ENCODE measurements around the gene RAB9B.
"Not testable (repeated sequence)": the region's sequence is repeated elsewhere in the genome, so short reads cannot be mapped to it uniquely, and the experiment has no call there.

The RAB9B gene, protein sequence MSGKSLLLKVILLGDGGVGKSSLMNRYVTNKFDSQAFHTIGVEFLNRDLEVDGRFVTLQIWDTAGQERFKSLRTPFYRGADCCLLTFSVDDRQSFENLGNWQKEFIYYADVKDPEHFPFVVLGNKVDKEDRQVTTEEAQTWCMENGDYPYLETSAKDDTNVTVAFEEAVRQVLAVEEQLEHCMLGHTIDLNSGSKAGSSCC

DNA sequence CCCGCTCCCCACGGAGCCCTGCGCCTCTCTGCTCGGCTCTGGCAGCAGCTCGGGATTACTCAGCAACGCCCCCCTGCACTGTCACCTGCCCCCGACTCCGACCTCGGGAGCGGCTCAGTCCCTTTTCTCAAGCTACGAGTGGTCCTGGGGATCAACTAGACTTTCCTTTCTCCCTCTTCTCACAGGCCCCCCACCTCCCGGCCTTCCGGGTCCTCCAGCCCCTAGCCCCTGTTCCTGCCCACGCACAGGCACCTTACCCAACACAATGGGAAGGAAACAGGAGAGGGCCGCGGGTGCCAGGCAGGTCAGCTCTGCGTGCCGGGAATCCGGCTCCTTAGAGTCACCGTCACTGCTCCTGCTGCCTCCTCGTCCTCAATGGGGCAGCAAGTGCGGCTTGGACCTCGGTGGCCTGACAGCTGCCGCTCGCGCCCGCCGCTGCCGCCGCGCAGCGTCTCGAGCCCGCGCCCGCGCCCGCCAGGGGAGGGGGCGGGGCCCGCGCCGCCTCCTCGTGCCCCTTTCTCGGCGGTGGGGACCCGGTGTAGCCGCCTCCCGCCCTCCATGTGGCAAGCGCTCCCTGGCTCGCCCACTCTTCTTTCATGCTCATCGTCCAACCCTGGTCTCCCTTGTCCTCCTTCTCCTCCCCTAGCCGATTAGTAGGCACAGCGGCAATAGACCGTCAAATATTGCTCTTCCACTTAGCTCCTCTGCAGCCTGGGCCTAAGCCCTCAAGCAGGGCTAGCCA lies at the start of gene RAB9B:
TSS of gene RAB9B (minus strand) at position 455 of the 742 bp plus-strand sequence. CDS start 6,473 bp downstream, outside the sequence.
- peak; percentile 37 for DNase-seq (ENCODE audit: low read depth)

DNA sequence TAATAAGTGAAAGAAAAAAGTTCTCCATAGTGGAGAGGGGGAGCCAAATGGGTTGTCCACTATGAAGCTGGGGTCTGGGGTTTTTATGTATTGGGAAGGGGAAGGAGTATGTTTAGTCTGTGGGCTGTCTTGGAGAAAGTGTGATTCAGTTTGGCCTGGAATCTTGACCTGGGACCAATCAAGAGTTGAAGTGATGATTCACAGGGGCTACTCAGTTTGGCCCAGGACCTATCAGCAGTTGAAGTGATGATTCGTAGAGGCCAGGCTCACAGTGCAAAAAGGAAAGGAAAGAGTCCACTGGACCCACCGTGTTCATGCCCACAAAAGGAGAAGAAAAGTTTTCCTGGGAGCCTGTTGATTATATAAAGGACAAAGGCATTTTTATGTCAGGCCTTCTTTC lies 47.3 kb upstream of the RAB9B start:
- peak; percentile 15 for DNase-seq (ENCODE audit: low read depth)

DNA sequence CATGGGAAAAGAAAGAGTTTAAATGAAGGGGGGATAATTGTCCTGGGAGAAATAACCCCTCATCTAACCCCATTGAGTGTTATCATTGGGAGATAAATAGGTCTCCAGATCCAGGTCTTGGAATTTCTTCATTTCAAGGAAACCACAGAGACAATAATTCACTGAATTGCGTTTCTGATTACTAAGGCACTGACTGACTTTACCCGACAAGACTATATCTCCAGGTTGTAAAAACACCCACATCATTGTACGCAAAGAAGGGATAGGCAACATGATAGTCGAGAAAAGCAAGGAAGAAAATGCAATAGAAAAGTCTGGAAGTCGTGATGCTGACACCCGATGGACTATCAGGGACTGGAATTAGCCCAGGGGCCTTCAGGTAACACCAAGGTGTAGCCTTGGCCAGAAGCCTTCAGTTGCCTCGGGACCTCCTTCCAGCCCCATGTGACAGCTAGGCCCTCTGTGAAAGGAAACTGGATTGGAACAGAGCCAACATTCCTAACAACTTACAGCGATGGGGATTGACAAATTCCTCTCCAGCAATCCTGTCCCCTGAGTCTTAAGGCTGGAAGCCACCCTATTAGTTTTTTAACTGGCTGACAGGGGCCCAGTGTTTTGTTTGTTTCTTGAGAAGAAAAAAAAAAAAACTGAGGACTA lies 46.5 kb upstream of the RAB9B start:
- peak; percentile 54 for DNase-seq (ENCODE audit: low read depth)

DNA sequence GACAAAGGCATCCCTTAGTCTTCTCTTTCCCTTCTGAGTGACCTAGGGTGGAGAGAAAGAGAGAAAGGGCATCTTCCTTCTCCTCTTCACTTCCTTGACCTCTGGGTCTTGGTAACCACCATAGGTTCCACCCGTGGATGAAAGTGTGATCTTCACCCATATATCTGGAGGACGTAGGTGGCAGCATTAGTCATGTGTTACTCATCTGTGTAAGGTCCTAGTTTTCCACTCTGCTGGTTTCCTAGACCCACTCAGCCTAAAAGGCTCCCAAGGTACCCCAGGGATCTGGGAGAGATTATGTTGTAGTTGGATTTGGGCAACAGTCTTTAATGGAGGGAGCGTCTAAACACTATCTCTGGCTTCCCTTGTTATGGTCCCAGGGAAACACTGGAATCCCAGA lies 45.5 kb upstream of the RAB9B start:
- no peak for DNase-seq (ENCODE audit: low read depth)

DNA sequence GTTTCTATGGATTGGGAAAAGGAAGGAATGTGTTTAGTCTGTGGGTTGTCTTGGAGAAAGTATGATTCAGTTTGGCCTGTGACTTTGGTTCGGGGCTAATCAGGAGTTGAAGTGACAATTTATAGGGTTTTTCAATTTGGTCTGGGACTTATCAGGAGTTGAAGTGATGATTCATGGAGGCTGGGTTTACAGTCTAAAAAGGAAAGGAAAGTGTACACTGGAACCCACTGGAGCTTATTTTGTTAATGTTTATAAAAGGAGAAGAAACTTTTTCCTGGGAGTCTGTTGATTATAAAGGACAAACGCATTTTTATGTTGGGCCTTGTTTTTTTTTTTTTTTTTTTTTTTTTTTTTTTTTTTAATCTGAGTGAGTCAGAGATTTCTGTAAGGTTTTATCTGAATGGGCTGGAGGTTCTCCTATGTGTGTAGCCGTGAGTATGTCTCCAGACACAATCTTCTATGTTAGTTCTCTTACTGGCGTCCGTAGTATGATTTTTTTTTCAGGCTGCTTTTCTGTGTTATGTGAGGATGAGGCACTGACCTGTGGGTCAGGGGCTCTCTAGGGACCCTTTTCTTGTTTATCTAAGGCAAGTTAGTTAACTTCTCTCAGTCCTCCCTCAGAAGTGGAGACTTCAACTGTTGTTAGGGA lies 33.0 kb upstream of the RAB9B start:
- peak; percentile 11 for DNase-seq (ENCODE audit: low read depth)

DNA sequence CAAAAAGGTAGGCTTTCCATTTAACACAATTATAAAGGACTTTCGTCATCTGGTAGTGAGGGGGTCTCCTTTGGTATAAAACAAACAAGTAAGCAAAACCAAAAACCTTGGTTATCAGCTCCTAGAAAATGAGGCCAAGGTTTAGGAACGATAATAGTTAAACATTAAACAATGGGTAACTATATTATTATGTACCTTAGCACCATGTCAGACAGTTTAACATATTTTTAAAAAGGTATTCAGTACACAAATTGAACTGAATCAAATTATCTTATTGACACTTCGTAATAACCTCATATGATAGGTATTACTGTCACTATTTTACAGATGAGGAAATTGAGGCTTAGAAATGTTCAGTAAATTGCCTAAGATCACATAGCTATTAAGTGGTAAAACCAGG lies 32.1 kb upstream of the RAB9B start:
- no peak for DNase-seq (ENCODE audit: low read depth)

DNA sequence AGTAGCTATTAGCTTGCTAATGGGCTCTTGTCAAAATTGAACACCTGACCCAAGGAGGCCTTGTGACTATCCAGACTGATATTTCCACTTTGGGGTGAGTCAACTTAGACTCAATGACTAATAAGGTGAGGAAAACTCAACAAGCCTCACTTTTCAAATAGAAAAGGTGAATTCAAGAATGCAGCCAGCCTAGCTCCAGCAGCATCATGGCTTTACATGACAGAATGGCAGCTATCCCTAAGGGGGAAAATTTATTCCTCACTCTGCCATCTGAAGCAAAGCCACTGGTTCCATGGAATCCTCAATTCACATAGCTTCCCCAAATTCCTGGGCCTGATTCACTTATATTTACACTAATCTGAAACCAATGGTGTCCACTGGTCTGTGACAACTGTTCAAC lies 29.1 kb upstream of the RAB9B start:
- no peak for DNase-seq (ENCODE audit: low read depth)

DNA sequence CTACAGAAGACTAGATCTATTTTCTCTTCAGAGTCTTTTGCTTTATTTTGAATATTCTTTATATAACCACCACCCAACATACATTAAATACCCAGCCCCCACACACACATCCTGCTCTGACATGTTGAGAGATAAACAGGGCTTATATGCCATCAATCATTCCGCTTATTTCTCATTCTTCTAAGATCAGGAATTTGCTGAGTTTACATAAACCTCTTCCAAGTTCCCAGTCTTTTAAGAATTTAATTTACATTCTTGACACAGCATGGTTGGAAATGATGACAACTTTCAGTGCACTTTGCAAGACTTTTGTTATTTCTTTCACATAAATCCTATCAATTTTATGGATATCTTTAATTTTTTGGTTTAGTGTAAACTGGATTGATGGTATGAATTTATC lies 17.5 kb upstream of the RAB9B start:
- DNase-seq (ENCODE audit: low read depth) = no peak

DNA sequence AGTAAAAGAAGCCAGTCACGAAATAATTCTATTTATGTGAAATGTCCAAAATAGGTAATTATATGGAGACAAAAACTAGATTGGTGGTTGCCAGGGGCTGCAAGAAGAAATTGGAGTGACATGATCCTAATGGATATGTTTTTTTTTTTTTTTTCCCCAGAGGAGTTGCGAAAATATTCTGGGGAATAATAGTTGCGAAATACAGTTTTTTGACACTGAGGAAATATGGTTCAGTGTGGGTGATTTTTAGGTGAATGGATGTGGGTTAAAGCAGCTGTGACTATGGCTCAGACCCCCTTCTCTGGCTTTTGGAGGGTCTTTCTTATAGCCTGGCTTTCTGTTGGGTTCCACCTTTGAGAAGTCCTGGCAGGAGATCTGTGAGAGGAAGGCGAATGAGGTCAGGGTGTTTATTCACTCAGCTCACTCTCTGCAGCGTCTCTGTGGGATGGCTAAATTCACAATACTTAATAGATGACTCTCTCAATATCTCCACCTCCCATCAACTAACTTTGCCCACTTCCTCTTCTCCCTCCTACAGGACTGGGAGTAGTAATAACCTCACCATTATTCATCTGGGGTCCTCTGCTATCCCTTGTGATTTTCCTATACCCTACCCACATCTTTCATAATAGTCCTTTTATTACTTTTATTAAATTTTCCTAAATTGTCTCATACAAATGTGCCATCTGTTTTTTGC lies 15.3 kb upstream of the RAB9B start:
- DNase-seq (ENCODE audit: low read depth) = peak; percentile 49

DNA sequence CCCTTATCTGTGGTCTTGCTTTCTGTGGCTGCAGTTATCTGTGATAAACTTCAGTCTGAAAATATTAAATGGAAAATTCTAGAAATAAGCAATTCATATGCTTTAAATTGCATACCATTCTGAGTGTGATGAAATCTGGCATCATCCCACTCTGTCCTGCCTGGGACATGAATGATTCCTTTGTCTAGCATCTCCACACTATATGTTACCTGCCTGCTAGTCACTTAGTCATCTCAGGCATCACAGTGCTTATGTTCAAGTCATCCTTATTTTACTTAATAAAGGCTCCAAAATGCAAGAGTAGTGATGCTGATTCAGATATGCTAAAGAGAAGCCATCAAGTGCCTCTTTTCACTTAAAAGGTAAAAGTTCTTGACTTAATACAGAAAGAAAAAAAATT lies 14.3 kb upstream of the RAB9B start:
- DNase-seq (ENCODE audit: low read depth) = peak; percentile 14

DNA sequence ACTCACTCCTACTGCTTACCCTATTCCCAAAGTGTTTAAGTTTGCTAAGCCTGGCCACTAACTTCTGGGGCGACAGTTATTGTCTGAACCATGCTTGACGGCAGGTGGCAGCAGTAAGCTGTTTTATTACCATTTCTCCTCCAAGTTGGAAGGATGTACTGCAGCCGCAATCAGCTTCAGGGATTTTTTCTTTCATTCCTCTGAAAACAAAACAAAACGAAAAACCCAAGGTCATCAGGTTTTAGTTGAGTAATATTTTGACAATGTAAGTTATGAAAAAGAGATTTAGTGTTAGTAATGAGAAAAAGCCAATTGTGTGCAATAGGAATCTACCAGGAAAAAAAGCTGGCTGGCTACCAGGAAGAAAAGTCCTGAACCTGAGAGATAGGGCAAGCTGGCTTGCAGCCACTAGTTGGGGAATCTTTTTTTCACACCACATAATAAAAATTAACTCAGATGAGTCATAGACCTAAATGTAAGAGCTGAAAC lies 13.2 kb upstream of the RAB9B start:
- DNase-seq (ENCODE audit: low read depth) = peak; percentile 86

DNA sequence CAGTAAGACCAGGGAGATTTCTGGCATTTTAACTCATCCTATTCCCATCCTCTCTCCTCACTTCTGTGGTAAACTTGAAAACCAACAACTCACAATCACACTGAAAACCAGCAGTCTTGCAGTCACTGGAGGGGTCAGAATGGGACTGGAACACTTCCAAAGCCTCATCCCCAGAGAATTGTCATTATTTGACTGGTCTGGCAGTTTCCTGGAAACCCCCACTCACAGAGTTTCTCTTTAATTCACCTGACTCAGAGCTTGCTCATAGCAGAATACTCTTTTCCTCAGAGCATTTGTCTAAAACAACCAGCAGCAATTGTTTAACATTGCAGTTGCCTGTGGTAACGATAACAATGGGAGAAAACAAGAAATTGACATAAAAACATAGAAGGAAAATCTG lies 7.3 kb upstream of the RAB9B start:
- DNase-seq (ENCODE audit: low read depth) = no peak

DNA sequence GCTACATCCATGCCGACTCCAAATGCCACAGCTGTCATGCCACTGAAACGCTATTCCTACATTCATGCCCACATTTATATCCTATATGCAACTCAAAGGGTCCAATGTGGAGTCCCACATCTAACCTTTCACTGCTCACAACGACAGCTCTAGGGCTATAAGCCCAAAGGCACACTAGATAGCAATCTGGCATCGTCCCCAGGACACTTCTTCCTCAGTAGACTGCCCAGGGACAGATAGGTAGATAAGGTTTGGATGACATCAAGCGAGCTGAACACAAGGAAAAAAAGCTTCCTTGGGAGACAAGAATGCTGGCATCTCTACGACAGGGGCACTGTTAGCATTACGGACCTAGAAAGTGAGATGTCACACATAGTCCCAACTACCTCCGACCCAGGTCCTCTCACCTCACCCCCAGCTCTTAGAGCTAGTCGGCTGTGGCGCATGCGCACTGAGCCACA lies 685 bp downstream of the RAB9B start:
- DNase-seq (ENCODE audit: low read depth) = no peak

DNA sequence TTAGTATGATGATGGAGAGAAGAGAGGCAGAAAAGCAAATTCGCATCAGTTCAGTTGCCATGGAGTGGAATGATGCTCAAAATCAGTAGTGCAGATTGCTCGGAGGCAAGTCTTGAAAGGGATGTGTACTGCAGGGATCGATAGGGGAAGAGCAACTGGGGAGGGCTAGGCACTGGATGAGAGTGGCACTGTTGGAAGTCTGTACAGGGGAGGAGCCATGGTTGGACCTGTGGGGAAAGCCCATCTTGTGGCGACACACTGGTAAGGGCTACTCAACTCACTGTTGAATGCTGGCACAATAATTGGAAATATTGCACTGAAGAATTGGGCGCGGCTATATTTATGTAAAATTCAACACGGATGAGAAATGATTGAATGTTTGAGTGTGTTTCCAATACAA lies 1.2 kb downstream of the RAB9B start:
- no peak for DNase-seq (ENCODE audit: low read depth)

DNA sequence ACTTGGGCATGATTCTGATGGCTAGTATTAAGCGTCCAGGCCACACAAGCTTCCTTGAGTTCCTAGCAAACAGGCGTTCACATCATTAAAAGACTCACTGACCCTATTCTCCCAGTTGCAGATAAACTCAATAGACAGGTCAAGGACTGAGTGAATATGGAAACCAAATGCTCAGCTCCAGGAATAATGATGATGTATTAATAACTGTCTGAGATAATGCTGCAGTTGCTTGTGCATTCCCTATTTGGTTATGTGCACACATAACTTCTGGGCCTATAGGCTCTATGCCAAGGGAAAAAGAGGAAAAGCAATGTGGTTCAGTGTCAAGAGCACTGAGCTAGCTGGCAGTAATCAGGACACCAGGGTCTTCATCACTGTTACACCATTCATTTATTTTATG lies 3.5 kb downstream of the RAB9B start:
- no peak for DNase-seq (ENCODE audit: low read depth)

DNA sequence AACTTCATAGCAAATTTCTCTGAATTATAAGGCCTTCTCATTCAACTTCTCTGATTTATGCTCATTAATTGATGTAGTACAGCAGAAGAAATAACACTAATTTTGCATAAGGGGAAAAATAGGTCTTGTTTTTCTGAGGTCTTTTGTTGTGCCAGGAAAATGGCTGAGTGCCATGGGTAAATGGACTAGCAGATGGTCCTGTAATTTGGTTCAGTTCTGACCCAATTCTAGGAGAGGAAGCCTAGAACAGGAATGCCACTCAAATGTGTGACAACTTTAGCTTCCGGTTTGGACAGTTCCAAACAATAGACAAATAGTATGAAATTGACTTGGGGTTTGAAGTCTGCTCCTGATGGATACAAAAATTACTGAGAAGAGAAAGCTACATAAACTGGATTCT lies 6.2 kb downstream of the RAB9B start:
- DNase-seq (ENCODE audit: low read depth) = no peak

DNA sequence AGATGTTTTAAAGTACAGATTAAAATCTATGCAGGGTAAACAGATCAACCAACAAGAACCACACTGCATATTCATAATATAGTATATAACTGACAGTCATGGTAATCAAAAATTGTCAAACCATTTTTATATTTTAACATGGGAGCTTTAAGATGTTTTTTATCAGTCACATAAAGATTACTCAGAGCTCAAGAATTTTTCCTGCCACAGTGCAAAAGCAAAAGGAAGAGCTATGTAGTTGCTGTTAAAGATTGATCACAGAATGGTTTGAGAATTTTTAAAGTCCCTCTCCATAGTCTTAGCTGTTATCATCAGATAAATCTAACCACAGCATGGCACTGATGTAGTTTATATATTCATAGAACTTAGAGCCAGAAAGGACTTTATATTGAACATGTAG lies 8.5 kb downstream of the RAB9B start:
- peak; percentile 33 for DNase-seq (ENCODE audit: low read depth)

DNA sequence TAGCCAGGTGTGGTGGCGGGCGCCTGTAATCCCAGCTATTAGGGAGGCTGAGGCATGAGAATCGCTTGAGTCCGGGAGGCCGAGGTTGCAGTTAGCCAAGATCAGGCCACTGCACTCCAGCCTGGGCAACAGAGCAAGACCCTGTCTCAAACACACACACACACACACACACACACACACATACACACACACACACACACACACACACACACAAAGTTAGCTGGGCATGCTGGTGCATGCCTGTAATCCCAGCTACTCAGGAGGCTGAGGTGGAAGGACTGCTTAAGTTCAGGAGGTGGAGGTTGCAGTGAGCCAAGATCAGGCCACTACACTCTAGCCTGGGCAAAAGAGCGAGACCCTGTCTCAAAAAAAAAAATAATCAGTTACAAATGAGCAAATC lies 11.3 kb downstream of the RAB9B start:
- DNase-seq (ENCODE audit: low read depth) = not testable (repeated sequence)

DNA sequence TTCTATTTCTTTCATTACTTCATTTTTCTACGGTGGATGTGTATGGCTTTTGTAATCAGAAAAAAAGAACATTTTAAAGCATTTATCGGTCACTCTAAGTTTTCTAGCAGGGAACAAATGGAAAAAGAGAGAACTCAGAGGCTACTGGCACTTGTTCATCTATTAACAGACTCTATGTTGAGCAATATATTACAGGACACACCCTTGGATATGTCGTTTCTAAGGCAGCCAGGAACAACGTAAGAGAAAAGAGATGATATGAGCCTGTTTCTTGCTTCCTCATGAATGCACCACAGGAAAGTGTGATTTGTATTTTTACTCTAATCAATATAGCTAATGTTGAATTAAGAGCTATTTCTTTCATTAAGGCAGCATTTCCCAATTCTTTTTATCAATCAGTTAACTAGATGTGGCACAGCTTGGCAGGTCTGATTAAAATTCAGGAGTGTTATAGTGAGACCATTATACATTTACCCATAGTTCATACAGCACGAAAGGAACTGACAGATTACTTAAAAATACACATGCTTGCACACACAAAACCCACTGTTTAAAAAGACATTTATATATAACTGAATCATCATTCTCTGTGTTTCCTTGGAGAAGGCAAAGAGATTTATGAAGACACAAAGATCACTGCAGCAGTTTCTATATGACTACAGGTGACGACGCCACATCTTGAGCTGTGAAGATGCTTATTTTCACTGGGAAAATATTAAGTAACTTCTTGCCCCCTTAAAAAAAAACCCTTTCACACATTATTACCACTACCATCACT lies 13.0 kb downstream of the RAB9B start:
- DNase-seq (ENCODE audit: low read depth) = peak; percentile 13

DNA sequence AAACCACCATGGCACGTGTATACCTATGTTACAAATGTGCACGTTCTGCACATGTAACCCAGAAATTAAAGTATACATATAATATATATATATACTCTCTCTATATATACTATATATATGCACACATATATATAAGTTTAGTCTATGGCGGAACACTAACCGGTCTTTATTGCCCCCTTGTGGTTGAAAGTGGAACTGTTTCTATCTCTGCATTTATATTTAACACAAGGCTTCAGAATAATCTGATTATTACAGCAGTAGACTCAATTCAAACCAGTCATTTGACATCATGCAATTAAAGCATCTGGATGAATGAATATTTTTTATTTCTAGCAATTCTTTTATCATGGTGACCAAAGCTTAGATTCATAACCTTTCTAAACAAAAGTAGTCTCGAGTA lies 14.6 kb downstream of the RAB9B start:
- DNase-seq (ENCODE audit: low read depth) = peak; percentile 28

DNA sequence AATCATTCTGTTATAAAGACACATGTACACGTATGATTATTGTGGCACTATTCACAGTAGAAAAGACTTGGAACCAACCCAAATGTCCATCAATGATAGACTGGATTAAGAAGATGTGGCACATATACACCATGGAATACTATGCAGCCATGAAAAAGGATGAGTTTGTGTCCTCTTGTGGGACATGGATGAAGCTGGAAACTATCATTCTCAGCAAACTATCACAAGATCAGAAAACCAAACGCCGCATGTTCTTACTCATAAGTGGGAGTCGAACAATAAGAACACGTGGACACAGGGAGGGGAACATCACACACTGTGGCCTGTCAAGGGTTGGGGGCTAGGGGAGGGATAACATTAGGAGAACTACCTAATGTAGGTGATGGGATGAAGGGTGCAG lies 15.0 kb downstream of the RAB9B start:
- not testable (repeated sequence) for DNase-seq (ENCODE audit: low read depth)
